ENCODE results near the gene DENND1C.

The DENND1C gene

GRCh38 chr19:6470173-6470572, 11.4 kb downstream of the DENND1C start:
- TF ChIP-seq CTCF (IDR thresholded peaks at IDR 0.05; ENCODE audit: low read depth, low read length), result no peak
- no peak for DNase-seq
- H3K36me3 ChIP-seq, result no peaks in the 10 kb centered on the region
- peaks cover 5% of the 10 kb centered on the region for H3K27me3 ChIP-seq (ENCODE audit: insufficient read depth, low read depth, severe bottlenecking)
- H3K9me3 ChIP-seq (ENCODE audit: severe bottlenecking), result no peaks in the 10 kb centered on the region
- H3K27ac ChIP-seq, result no peak overlapping the region
- H3K4me3 ChIP-seq (ENCODE audit: low read depth, low read length), result no peak overlapping the region

GRCh38 chr19:6467384-6467783, 14.2 kb downstream of the DENND1C start:
- H3K27me3 ChIP-seq (ENCODE audit: insufficient read depth, low read depth, severe bottlenecking), result peaks cover 5% of the 10 kb centered on the region
- no peaks in the 10 kb centered on the region for H3K36me3 ChIP-seq
- no peaks in the 10 kb centered on the region for H3K9me3 ChIP-seq (ENCODE audit: severe bottlenecking)
- H3K4me3 ChIP-seq (ENCODE audit: low read depth, low read length), result no peak overlapping the region
- DNase-seq, result no peak
- H3K27ac ChIP-seq, result no peak overlapping the region
- no peak for TF ChIP-seq CTCF (IDR thresholded peaks at IDR 0.05; ENCODE audit: low read depth, low read length)

- no peak overlapping the region for H3K27ac ChIP-seq
- DNase-seq, result no peak
- H3K9me3 ChIP-seq (ENCODE audit: severe bottlenecking), result no peaks in the 10 kb centered on the region
- peaks cover 5% of the 10 kb centered on the region for H3K27me3 ChIP-seq (ENCODE audit: insufficient read depth, low read depth, severe bottlenecking)
- H3K36me3 ChIP-seq, result no peaks in the 10 kb centered on the region
- no peak overlapping the region for H3K4me3 ChIP-seq (ENCODE audit: low read depth, low read length)
- no peak for TF ChIP-seq CTCF (IDR thresholded peaks at IDR 0.05; ENCODE audit: low read depth, low read length)
These were observed 14.9 kb downstream of the DENND1C start for GRCh38 chr19:6466526-6467248.

GRCh38 chr19:6465663-6466062, 15.9 kb downstream of the DENND1C start:
- H3K27ac ChIP-seq, result no peak overlapping the region
- TF ChIP-seq CTCF (IDR thresholded peaks at IDR 0.05; ENCODE audit: low read depth, low read length), result no peak
- H3K27me3 ChIP-seq (ENCODE audit: insufficient read depth, low read depth, severe bottlenecking), result peaks cover 5% of the 10 kb centered on the region
- H3K36me3 ChIP-seq, result no peaks in the 10 kb centered on the region
- no peak for DNase-seq
- no peaks in the 10 kb centered on the region for H3K9me3 ChIP-seq (ENCODE audit: severe bottlenecking)
- no peak overlapping the region for H3K4me3 ChIP-seq (ENCODE audit: low read depth, low read length)

- H3K27ac ChIP-seq, result no peak overlapping the region
- TF ChIP-seq CTCF (IDR thresholded peaks at IDR 0.05; ENCODE audit: low read depth, low read length), result no peak
- peaks cover 5% of the 10 kb centered on the region for H3K27me3 ChIP-seq (ENCODE audit: insufficient read depth, low read depth, severe bottlenecking)
- DNase-seq, result no peak
- no peaks in the 10 kb centered on the region for H3K9me3 ChIP-seq (ENCODE audit: severe bottlenecking)
- H3K36me3 ChIP-seq, result no peaks in the 10 kb centered on the region
- H3K4me3 ChIP-seq (ENCODE audit: low read depth, low read length), result no peak overlapping the region
These were observed 16.6 kb downstream of the DENND1C start for GRCh38 chr19:6465006-6465405.

All from WERI-Rb-1 (cell line).